OCI-LY1 (cell line): ENCODE measurements around the gene UNCX.
"Not testable (repeated sequence)": the region's sequence is repeated elsewhere in the genome, so short reads cannot be mapped to it uniquely, and the experiment has no call there.

Experiments
- H2AFZ ChIP-seq: fragments of 200-600 bp; sonication (generic), shearing (Covaris generic); 2 replicates; pipeline ENCODE4 v1.6.0; 2014; ENCODE audit warnings: antibody characterized with exemption, mild to moderate bottlenecking, low read length
- H3F3A ChIP-seq: fragments of 200-600 bp; sonication (generic), shearing (Covaris generic); 2 replicates; pipeline ENCODE4 v1.6.0; 2014; ENCODE audit warnings: mild to moderate bottlenecking, antibody characterized with exemption, low read length, moderate library complexity; ENCODE audit not compliant: insufficient read depth
- H3K27ac ChIP-seq: fragments of 200-600 bp; sonication (generic); 2 replicates; pipeline ENCODE4 v1.5.1; 2014; ENCODE audit warnings: low read length, mixed run types, mild to moderate bottlenecking, low read depth; ENCODE audit not compliant: poor library complexity, severe bottlenecking
- H3K27me3 ChIP-seq: fragments of 200-600 bp; sonication (generic); 2 replicates; pipeline ENCODE4 v1.6.0; 2014; ENCODE audit warnings: antibody characterized with exemption, mild to moderate bottlenecking, low read length, moderate library complexity; ENCODE audit not compliant: insufficient read depth
- H3K36me3 ChIP-seq: fragments of 200-600 bp; sonication (generic); 2 replicates; pipeline ENCODE4 v1.6.1; 2014; ENCODE audit warnings: mild to moderate bottlenecking, antibody characterized with exemption, low read length, moderate library complexity, mixed read lengths; ENCODE audit not compliant: insufficient read depth
- H3K4me1 ChIP-seq: fragments of 200-600 bp; sonication (generic); 2 replicates; pipeline ENCODE4 v1.5.1; 2014; ENCODE audit warnings: mild to moderate bottlenecking, low read length, moderate library complexity; ENCODE audit not compliant: insufficient read depth, severe bottlenecking
- H3K4me2 ChIP-seq: fragments of 200-600 bp; sonication (generic), shearing (Covaris generic); 2 replicates; pipeline ENCODE4 v1.6.1; 2014; ENCODE audit warnings: low read length
- H3K4me3 ChIP-seq: fragments of 200-600 bp; sonication (generic); 2 replicates; pipeline ENCODE4 v1.5.1; 2014; ENCODE audit warnings: low read length, low read depth, mild to moderate bottlenecking, mixed read lengths; ENCODE audit not compliant: poor library complexity, severe bottlenecking
- H3K79me2 ChIP-seq: fragments of 200-600 bp; shearing (Covaris generic); 2 replicates; pipeline ENCODE4 v1.6.1; 2016; ENCODE audit warnings: mixed run types, low read length, mixed read lengths; ENCODE audit not compliant: insufficient read depth
- H3K9ac ChIP-seq: fragments of 200-600 bp; sonication (generic), shearing (Covaris generic); 2 replicates; pipeline ENCODE4 v1.6.1; 2014; ENCODE audit warnings: mild to moderate bottlenecking, low read length, mixed read lengths
- H3K9me2 ChIP-seq: fragments of 200-600 bp; sonication (generic), shearing (Covaris generic); 2 replicates; pipeline ENCODE4 v1.6.1; 2014; ENCODE audit warnings: low read depth, mild to moderate bottlenecking, low read length, mixed read lengths
- H3K9me3 ChIP-seq: fragments of 200-600 bp; shearing (Covaris generic); 2 replicates; pipeline ENCODE4 v1.6.1; 2014; ENCODE audit warnings: low read length, mixed read lengths
- H4K20me1 ChIP-seq: fragments of 200-600 bp; sonication (generic), shearing (Covaris generic); 2 replicates; pipeline ENCODE4 v1.6.0; 2016; ENCODE audit warnings: mild to moderate bottlenecking, low read length; ENCODE audit not compliant: insufficient read depth
- EZH2 ChIP-seq: fragments of 200-600 bp; sonication (generic), shearing (Covaris generic); IDR thresholded peaks from 2 replicates; pipeline ENCODE4 v1.8.0; 2017; ENCODE audit warnings: borderline replicate concordance, mixed run types, mild to moderate bottlenecking, antibody characterized with exemption, low read length, moderate library complexity, mixed read lengths
- TF ChIP-seq, protein P1 (sequence below): fragments of 200-600 bp; sonication (generic), shearing (Covaris generic); IDR thresholded peaks from 2 replicates; pipeline ENCODE4 v1.5.1; 2017; ENCODE audit warnings: mild to moderate bottlenecking, antibody characterized with exemption, low read length, moderate library complexity, mixed read lengths

UNCX gene

DNA sequence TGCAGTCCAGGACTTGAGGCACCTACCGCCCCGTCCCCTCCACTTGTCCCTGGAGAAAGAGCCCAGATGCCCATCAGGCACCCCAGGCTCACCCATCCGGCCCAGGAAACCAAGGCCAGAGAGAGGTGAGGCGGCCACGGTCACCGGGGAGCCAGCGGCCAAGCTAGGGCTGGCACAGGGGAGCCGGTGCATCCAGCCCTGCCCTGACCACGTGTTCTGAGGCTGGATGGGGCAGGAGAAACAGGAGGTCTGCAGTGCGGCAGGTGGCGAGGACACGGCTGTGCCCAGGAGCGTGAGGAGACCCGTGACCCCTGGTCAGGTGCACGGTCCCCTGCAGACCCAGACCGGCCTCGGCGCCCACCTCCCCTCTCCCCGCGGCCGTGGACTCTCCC lies 27.6 kb downstream of the UNCX start:
- Histone ChIP-seq H3K4me1 (no peaks in the 10 kb centered on the region), H4K20me1 (no peaks in the 10 kb centered on the region), H3K9me2 (no peaks in the 10 kb centered on the region), H3K9me3 (no peaks in the 10 kb centered on the region), H3K27me3 (no peaks in the 10 kb centered on the region), H3K79me2 (no peaks in the 10 kb centered on the region), H3F3A (no peaks in the 10 kb centered on the region), H3K9ac (no peak overlapping the region), H3K36me3 (no peaks in the 10 kb centered on the region), H3K27ac (no peak overlapping the region), H2AFZ (no peak overlapping the region), H3K4me3 (no peak overlapping the region), H3K4me2 (no peak overlapping the region)
- TF ChIP-seq, protein P1, sequence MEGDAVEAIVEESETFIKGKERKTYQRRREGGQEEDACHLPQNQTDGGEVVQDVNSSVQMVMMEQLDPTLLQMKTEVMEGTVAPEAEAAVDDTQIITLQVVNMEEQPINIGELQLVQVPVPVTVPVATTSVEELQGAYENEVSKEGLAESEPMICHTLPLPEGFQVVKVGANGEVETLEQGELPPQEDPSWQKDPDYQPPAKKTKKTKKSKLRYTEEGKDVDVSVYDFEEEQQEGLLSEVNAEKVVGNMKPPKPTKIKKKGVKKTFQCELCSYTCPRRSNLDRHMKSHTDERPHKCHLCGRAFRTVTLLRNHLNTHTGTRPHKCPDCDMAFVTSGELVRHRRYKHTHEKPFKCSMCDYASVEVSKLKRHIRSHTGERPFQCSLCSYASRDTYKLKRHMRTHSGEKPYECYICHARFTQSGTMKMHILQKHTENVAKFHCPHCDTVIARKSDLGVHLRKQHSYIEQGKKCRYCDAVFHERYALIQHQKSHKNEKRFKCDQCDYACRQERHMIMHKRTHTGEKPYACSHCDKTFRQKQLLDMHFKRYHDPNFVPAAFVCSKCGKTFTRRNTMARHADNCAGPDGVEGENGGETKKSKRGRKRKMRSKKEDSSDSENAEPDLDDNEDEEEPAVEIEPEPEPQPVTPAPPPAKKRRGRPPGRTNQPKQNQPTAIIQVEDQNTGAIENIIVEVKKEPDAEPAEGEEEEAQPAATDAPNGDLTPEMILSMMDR: no peak
- TF ChIP-seq EZH2: no peak

- not testable (repeated sequence) for H3K79me2 ChIP-seq, H3K4me1 ChIP-seq, H3K27me3 ChIP-seq, H3K27ac ChIP-seq, H3K4me3 ChIP-seq, H3K9me3 ChIP-seq, H3K36me3 ChIP-seq, H3K9me2 ChIP-seq, H4K20me1 ChIP-seq, H3K9ac ChIP-seq, H3K4me2 ChIP-seq, H3F3A ChIP-seq, H2AFZ ChIP-seq
Observed at GRCh38 chr7:1261036-1261435, 28.4 kb downstream of the UNCX start.

DNA sequence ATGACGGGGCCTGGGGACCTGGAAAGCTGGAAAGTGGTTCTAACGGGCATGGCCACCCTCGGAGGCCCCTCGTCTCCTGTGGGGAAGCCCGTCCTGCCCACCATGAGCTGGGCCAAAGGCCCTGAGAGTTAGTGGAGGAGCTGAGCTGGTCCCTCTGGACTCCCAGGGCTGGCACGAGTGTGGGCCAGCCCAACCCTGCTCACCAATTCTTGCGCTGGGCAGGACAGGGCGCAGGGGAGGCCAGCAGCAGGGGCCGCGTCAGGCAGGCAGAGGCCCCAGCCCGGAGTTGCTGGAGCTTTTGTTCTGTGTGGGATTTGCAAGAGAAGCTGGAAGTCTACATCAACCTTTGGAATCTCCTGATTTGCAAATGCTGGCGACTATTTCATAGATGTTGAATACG lies 29.8 kb downstream of the UNCX start:
- no peaks in the 10 kb centered on the region for H3K9me2 ChIP-seq

DNA sequence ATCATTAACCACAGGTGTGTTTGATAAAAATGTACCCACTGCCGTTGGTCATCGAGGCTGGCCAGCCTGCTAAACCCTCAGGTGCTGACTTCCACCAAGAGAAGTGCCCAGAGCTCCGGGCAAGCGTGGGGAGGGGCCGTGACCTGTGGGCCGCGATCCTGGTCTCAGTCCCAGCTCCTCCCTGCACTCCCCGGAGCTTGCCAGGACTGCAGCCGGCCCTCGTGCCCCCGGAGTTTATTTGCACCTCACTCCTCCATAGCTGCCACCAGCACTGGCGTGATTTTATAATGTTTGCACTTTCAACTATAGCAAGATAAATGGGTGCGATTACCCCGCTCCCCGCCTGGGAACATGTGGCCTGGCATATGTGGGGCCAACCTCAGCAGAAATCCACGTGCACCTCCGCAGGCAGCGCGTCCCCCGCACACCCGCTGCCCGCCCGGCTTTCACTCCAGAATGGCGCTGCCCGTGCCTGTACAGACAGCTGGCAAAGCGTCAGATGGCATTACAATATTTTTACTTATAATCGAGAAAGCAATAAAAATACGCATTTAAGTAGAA lies 30.8 kb downstream of the UNCX start:
- no peaks in the 10 kb centered on the region for H3K9me3 ChIP-seq
- no peaks in the 10 kb centered on the region for H3K27me3 ChIP-seq
- no peak overlapping the region for H3K4me3 ChIP-seq
- H2AFZ ChIP-seq: no peak overlapping the region
- H3K4me2 ChIP-seq: no peak overlapping the region
- no peaks in the 10 kb centered on the region for H3K36me3 ChIP-seq
- H3K9me2 ChIP-seq: no peaks in the 10 kb centered on the region
- no peaks in the 10 kb centered on the region for H4K20me1 ChIP-seq
- no peaks in the 10 kb centered on the region for H3K4me1 ChIP-seq
- H3K9ac ChIP-seq: no peak overlapping the region
- no peak overlapping the region for H3K27ac ChIP-seq
- H3F3A ChIP-seq: no peaks in the 10 kb centered on the region
- no peaks in the 10 kb centered on the region for H3K79me2 ChIP-seq
- TF ChIP-seq, protein P1: no peak
- no peak for TF ChIP-seq EZH2

More for the DNA sequence above, 29.8 kb downstream of the UNCX start:
- Histone ChIP-seq H3K4me3 (no peak overlapping the region), H2AFZ (no peak overlapping the region), H3K9me3 (no peaks in the 10 kb centered on the region), H4K20me1 (no peaks in the 10 kb centered on the region), H3K79me2 (no peaks in the 10 kb centered on the region), H3K4me2 (no peak overlapping the region), H3K27ac (no peak overlapping the region), H3K4me1 (no peaks in the 10 kb centered on the region), H3F3A (no peaks in the 10 kb centered on the region), H3K36me3 (no peaks in the 10 kb centered on the region), H3K27me3 (no peaks in the 10 kb centered on the region), H3K9ac (no peak overlapping the region)
- TF ChIP-seq EZH2: no peak
- TF ChIP-seq, protein P1: no peak
